Mucosa of descending colon (tissue), 3 donors: Measurements from ENCODE around the gene EIF2S1. TPM values are rescaled to one million over a fixed set of nuclear protein-coding genes. Genes with fewer than 3 reads are reported as not detected.

ENCODE experiments used
- ATAC-seq: fragments of 200-7000 bp; cut with Tn5 transposase; one replicate; pipeline ENCODE4 v1.9.1; 2020; ENCODE audit warnings: mild to moderate bottlenecking, moderate library complexity
- DNase-seq, 3 donors: peaks; one replicate each; pipeline ENCODE4 v3.0.0-alpha.2; 2020
- H3K36me3 ChIP-seq: fragments of 200-600 bp; one replicate; pipeline ENCODE4 v1.8.0; 2021; ENCODE audit warnings: low read depth, mild to moderate bottlenecking
- H3K4me1 ChIP-seq: fragments of 200-600 bp; one replicate; pipeline ENCODE4 v1.8.0; 2021; ENCODE audit warnings: low read depth, mild to moderate bottlenecking
- H3K4me3 ChIP-seq: fragments of 200-600 bp; one replicate; pipeline ENCODE4 v1.8.0; 2021; ENCODE audit warnings: mild to moderate bottlenecking
- H3K9me3 ChIP-seq: fragments of 200-600 bp; one replicate; pipeline ENCODE4 v1.8.0; 2021; ENCODE audit warnings: mild to moderate bottlenecking
- intact Hi-C, 2 donors: fragments of 100-400 bp; cut with DNase I in 1 of 2; cut with micrococcal nuclease in 1 of 2; formaldehyde crosslinking; loops; one replicate each; pipeline versions ENCODE4 v1.11.0 to v1.11.1; 2022; cut with DNase I, micrococcal nuclease
- total RNA-seq, 3 donors: library from RNA; stranded (reverse); fragmentation: NEBNext Ultra II Directional in 2 of 3; extraction: Animal tissue kit (Norgen Biotek cat#: 25700) in 2 of 3; gene quantifications; one replicate each; pipeline versions ENCODE4 v1.2.1 to v1.2.4, GENCODE V29; 2021 to 2023
- TF ChIP-seq, protein P1 (sequence below): fragments of 200-600 bp; IDR thresholded peaks from one replicate; pipeline ENCODE4 v1.8.0; 2022; ENCODE audit warnings: antibody characterized with exemption, mild to moderate bottlenecking
- donor health status: DM: no; HTN: no; CAD: no; lungs with moderate emphysema.
- donor health status: DM: no; HTN: no; CAD: no.
- donor health status: DM: no; HTN: yes; CAD: no.

The EIF2S1 gene
- total RNA-seq, 3 donors from 2014 or later, result 35.7 to 111 (median 65.8) TPM

GRCh38 chr14:67435603-67436002 lies 75.5 kb downstream of the EIF2S1 start:
- ATAC-seq (no peak), DNase-seq (no peak)
- Histone ChIP-seq H3K9me3 (no peaks in the 10 kb centered on the region), H3K4me1 (peaks cover 6% of the 10 kb centered on the region), H3K4me3 (no peak overlapping the region), H3K36me3 (no peaks in the 10 kb centered on the region)
- intact Hi-C loops, result no loop called here
- TF ChIP-seq, protein P1, sequence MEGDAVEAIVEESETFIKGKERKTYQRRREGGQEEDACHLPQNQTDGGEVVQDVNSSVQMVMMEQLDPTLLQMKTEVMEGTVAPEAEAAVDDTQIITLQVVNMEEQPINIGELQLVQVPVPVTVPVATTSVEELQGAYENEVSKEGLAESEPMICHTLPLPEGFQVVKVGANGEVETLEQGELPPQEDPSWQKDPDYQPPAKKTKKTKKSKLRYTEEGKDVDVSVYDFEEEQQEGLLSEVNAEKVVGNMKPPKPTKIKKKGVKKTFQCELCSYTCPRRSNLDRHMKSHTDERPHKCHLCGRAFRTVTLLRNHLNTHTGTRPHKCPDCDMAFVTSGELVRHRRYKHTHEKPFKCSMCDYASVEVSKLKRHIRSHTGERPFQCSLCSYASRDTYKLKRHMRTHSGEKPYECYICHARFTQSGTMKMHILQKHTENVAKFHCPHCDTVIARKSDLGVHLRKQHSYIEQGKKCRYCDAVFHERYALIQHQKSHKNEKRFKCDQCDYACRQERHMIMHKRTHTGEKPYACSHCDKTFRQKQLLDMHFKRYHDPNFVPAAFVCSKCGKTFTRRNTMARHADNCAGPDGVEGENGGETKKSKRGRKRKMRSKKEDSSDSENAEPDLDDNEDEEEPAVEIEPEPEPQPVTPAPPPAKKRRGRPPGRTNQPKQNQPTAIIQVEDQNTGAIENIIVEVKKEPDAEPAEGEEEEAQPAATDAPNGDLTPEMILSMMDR, result no peak

Other genes with a start within 250 kb of the EIF2S1 start
- gene GARIN2, start 170.9 kb upstream of the EIF2S1 start, total RNA-seq, result under 1 TPM in 1 of 3 donors, not detected in 2; 0.26 TPM
- 10 to 100 TPM; 37.0 to 55.2 (median 44.3) TPM for gene PALS1, start 118.9 kb upstream of the EIF2S1 start, total RNA-seq
- gene ATP6V1D, start 524 bp upstream of the EIF2S1 start, total RNA-seq, result 10 to 100 TPM; 74.1 to 83.7 (median 81.6) TPM
- 10 to 100 TPM; 15.0 to 41.7 (median 30.8) TPM for gene PLEK2, start 51.8 kb downstream of the EIF2S1 start, total RNA-seq
- gene TMEM229B, start 128.4 kb downstream of the EIF2S1 start, total RNA-seq, result 10 to 100 TPM in 2 of 3 donors, 1 to 10 TPM in 1; 4.8 to 12.6 (median 10.8) TPM
- gene PLEKHH1, start 173.0 kb downstream of the EIF2S1 start, total RNA-seq, result 100 to 1,000 TPM in 1 of 3 donors, 10 to 100 TPM in 2; 45.8 to 110 (median 61.5) TPM
- 10 to 100 TPM; 16.6 to 20.0 (median 16.7) TPM for gene PIGH, start 239.9 kb downstream of the EIF2S1 start, total RNA-seq